Measurements from ENCODE around the gene CPXM2. TPM values are rescaled to one million over a fixed set of nuclear protein-coding genes. Genes with fewer than 3 reads are reported as not detected.

Gene CPXM2
- total RNA-seq, 1 donor from 2014 or later = not detected

DNA sequence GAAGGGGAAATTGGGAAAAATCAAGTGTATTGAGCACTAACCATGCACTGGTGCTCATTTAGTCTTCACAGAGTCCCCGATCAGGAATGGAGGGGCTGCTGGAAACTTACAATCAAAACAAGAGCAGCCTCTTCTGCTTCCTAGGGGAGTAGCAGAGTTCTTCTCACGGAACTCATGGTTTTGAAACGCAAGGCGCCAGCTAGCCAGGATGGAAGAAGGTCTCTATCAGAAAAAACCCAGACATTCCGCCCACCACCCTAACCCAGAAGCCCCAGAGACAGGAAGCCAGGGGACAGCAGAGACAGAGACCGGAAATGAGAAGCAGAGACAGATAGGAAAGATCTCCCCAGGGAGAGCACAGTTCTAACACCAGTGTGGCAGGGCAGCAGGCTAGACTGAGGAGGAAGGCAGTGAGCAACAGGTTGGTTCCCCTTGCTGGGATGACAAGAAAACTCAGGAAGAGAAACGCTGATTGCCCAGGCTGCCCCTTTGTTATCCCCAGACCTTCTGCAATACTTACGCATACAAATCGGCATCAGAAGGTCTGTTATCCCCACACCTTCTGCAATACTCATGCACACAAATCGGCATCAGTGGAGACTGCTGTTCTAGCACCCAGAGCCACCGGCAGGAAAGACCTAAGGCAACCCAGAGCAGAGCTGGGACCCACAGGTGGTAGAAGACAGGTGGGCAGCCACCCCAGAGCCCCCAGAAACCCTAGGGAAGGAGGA is 99.2 kb downstream of the CPXM2 start:
- H3K4me3 Mint-ChIP-seq = no peak overlapping the region
- DNase-seq (ENCODE audit: low spot score) = no peak
- H3K36me3 Mint-ChIP-seq (ENCODE audit: low read depth) = no peaks in the 10 kb centered on the region
- H3K27ac Mint-ChIP-seq = no peak overlapping the region
- H3K9me3 Mint-ChIP-seq = peaks cover 3% of the 10 kb centered on the region
- no peaks in the 10 kb centered on the region for H3K4me1 Mint-ChIP-seq (ENCODE audit: low read depth)
- no peaks in the 10 kb centered on the region for H3K27me3 Mint-ChIP-seq (ENCODE audit: insufficient read depth)
- intact Hi-C loops (cut with micrococcal nuclease) = no loop called here

DNA sequence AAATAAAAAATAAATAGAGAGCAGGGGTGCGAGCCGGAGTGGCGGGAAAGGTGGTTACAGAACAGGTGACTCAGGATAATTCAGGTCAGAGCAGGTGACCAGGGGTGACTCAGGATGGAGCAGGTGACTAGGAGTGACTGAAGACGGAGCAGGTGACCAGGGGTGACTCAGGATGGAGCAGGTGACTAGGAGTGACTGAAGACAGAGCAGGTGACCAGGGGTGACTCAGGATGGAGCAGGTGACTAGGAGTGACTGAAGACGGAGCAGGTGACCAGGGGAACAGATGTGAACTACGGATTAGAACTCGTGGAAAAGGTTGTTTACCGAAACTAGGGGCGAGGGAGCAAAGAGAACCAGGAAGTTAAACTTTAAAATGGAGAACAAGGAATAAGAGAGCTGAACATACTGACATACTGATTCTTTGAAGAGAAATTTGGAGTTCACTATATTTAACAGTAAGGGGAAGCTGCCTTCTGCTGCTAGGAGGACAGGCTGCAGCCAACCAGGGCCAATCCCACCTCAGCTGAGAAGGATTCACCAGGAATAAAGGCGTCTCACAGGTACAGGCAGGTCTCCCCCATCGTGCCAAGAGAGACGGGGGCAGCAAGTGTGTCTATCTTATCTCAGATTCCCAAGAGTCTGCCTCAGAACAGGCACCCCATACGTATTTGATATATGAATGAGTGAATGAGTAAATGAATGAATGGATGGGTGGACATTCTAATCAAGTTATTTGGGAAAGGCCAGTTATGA is 101.3 kb downstream of the CPXM2 start:
- intact Hi-C loops (cut with micrococcal nuclease) = no loop called here
- H3K9me3 Mint-ChIP-seq = peaks cover 3% of the 10 kb centered on the region
- peaks cover 2% of the 10 kb centered on the region for H3K27me3 Mint-ChIP-seq (ENCODE audit: insufficient read depth)
- H3K4me1 Mint-ChIP-seq (ENCODE audit: low read depth) = no peaks in the 10 kb centered on the region
- H3K27ac Mint-ChIP-seq = no peak overlapping the region
- H3K36me3 Mint-ChIP-seq (ENCODE audit: low read depth) = no peaks in the 10 kb centered on the region
- no peak for DNase-seq (ENCODE audit: low spot score)
- no peak overlapping the region for H3K4me3 Mint-ChIP-seq

DNA sequence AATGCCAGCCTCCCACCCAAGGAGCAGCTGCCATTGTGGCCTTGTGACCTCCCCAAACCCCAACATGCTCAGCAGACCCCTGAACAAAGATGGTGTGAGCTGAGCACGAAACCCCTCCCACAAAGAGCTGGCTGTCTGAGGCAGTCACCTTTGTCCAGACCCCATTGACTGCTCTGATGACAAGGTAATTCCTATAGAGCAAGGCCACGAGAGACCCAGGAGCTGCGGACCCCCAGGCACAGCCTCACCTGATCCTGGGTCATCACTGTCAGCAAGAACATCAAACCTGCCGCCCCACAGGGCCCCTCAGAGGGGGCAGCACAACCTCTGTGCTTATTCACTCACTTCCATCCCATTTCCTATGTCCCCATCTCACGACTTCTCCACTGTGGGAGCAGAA is 102.6 kb downstream of the CPXM2 start:
- no peak overlapping the region for H3K4me3 Mint-ChIP-seq
- H3K27me3 Mint-ChIP-seq (ENCODE audit: insufficient read depth) = peaks cover 9% of the 10 kb centered on the region
- H3K9me3 Mint-ChIP-seq = peaks cover 3% of the 10 kb centered on the region
- no peaks in the 10 kb centered on the region for H3K4me1 Mint-ChIP-seq (ENCODE audit: low read depth)
- H3K27ac Mint-ChIP-seq = no peak overlapping the region
- intact Hi-C loops (cut with micrococcal nuclease) = no loop called here
- H3K36me3 Mint-ChIP-seq (ENCODE audit: low read depth) = no peaks in the 10 kb centered on the region
- DNase-seq (ENCODE audit: low spot score) = no peak

DNA sequence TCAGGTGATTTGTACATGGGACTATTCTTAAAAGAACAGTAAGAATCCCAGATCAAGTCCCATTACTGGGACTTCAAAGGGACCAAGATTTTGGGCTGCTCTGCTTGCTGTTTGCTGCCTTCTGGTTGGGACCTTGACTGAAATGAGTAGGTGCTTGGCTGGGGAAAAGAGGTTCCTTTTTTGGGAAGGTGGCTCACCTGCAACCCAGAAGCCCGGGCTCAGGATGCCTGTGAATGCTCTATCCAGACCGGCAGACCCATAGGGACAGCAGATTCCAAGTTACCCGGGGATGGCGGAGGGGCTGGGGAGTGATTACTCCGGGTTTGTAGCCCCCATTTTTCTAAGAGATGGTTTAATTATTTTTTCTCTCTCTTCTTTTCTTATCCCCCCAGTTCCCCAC is 104.0 kb downstream of the CPXM2 start:
- Mint-ChIP-seq H3K27me3 (ENCODE audit: insufficient read depth) (peaks cover 11% of the 10 kb centered on the region), H3K36me3 (ENCODE audit: low read depth) (no peaks in the 10 kb centered on the region), H3K4me1 (ENCODE audit: low read depth) (no peaks in the 10 kb centered on the region), H3K27ac (no peak overlapping the region), H3K9me3 (peaks cover 3% of the 10 kb centered on the region), H3K4me3 (no peak overlapping the region)
- intact Hi-C loops (cut with micrococcal nuclease) = no loop called here
- DNase-seq (ENCODE audit: low spot score) = no peak

DNA sequence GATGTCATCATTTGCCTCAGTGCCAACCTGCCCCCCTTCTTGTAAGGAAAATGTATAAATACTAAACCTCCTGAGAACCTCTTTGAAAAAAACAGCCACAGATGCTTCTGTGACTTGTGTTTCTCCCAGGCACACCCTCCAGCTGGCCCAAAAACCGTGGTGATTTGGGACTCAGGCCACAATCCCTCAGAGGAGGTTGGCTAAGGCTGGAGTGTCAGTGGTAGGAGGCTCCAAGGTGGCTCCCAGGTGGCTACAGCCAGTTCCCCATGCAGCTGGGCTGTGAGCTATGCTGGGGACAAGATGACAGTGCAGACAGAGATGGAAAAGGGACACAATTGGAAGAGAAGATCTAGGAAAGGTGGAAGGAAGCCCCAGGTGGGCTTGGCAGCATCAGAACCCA is 104.7 kb downstream of the CPXM2 start:
- Mint-ChIP-seq H3K4me3 (no peak overlapping the region), H3K27me3 (ENCODE audit: insufficient read depth) (peaks cover 11% of the 10 kb centered on the region), H3K4me1 (ENCODE audit: low read depth) (no peaks in the 10 kb centered on the region), H3K9me3 (peaks cover 3% of the 10 kb centered on the region), H3K27ac (no peak overlapping the region), H3K36me3 (ENCODE audit: low read depth) (no peaks in the 10 kb centered on the region)
- DNase-seq (ENCODE audit: low spot score) = no peak
- intact Hi-C loops (cut with micrococcal nuclease) = no loop called here

DNA sequence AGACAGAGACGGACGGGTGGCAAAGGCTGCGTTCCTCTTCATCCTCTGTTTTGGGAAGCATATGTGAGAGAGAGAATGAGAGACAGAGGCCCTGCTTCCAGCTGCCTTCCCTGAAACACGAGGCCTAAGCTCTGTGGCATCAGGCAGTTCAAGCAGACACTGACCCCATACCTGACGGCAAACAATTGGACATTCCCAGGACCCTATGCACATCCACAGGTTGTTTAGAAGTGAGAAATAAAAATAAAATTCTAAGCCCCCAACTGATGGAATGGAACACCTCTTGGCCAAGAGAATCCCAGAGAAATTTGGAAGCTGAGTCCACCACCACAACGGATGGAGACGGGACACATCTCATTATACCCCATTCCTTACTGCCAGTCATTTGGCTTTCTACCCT is 105.3 kb downstream of the CPXM2 start:
- no peak for DNase-seq (ENCODE audit: low spot score)
- Mint-ChIP-seq H3K27me3 (ENCODE audit: insufficient read depth) (peaks cover 15% of the 10 kb centered on the region), H3K27ac (no peak overlapping the region), H3K9me3 (peaks cover under 1% of the 10 kb centered on the region), H3K36me3 (ENCODE audit: low read depth) (no peaks in the 10 kb centered on the region), H3K4me1 (ENCODE audit: low read depth) (no peaks in the 10 kb centered on the region), H3K4me3 (no peak overlapping the region)
- intact Hi-C loops (cut with micrococcal nuclease) = no loop called here

DNA sequence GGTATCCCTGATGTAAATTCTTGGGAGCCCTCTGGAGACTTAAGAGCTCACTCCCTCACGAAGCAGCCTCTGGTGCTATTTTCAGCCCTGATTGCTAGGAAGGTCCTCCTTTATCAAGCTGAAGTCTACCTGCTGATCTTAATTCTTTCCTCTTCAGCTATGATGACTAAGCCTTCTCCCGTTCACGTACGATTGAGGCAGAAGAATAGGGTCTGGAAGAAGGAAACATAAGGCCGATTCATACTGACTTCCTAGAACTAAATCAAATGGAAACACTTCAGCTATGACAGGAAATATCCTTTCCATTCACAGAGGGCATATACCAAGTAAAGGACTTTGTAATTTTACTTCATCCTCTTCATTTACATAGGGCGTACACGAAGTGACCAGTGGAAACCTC is 107.0 kb downstream of the CPXM2 start:
- Mint-ChIP-seq H3K4me3 (no peak overlapping the region), H3K27ac (no peak overlapping the region), H3K27me3 (ENCODE audit: insufficient read depth) (peaks cover 22% of the 10 kb centered on the region), H3K9me3 (no peaks in the 10 kb centered on the region), H3K36me3 (ENCODE audit: low read depth) (no peaks in the 10 kb centered on the region), H3K4me1 (ENCODE audit: low read depth) (no peaks in the 10 kb centered on the region)
- intact Hi-C loops (cut with micrococcal nuclease) = no loop called here
- no peak for DNase-seq (ENCODE audit: low spot score)

DNA sequence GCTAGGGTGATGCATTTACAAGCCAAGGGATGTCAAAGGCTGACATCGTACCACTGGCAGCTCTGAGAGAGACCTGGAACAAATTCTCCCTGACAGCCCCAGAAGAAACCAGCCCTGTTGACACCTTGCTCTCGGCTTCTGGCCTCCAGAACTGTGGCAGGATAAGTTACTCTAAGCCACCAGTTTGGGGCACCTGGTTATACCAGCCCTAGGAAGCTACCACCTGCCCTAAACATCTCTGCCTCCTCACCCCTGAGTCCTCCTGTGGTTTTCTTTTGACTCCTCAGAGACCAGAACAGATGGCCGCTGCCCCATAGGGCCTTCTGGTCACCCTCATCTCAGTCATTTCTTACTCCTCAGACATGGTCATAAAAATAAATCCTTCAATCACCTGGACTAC is 107.4 kb downstream of the CPXM2 start:
- Mint-ChIP-seq H3K9me3 (no peaks in the 10 kb centered on the region), H3K36me3 (ENCODE audit: low read depth) (no peaks in the 10 kb centered on the region), H3K4me1 (ENCODE audit: low read depth) (no peaks in the 10 kb centered on the region), H3K27me3 (ENCODE audit: insufficient read depth) (peaks cover 22% of the 10 kb centered on the region), H3K4me3 (no peak overlapping the region), H3K27ac (no peak overlapping the region)
- DNase-seq (ENCODE audit: low spot score) = no peak
- intact Hi-C loops (cut with micrococcal nuclease) = no loop called here

DNA sequence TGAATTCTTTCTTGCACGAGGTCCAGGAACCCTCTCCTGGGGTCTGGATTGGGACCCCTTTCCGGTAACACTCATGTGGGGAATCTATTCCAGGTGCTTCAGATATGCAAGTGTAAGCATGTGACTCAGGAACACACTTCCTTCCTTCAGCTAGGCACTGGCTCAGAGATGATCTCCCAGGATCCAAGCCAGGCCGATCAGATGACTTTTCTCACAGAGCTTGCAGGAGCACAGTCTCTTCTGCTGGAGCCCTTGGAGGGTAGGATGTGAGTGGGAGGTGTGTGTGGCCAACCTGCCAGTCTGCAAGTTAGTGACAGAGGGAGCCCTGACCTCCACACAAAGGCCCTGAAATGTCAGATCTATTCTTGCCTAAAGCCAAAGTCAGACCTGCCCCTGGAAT is 108.3 kb downstream of the CPXM2 start:
- no peak for DNase-seq (ENCODE audit: low spot score)
- intact Hi-C loops (cut with micrococcal nuclease) = no loop called here
- no peaks in the 10 kb centered on the region for H3K9me3 Mint-ChIP-seq

DNA sequence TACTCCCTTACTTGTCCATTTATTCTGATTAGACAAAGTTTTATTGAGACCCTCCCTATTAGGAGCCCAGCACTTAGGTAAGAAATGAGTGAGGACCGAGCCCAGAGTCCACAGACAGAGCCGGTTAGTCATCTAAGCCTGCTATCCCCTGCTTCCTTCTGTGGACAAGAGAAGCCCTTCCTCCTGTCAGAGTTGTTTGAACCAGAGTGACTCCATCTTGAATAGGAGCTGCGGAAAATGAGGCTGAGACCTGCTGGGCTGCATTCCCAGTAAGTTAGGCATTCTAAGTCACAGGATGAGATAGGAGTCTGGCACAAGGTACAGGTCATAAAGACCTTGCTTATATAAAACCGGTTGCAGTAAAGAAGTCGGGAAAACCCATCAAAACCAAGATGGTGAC is 109.1 kb downstream of the CPXM2 start:
- Mint-ChIP-seq H3K4me3 (no peak overlapping the region), H3K4me1 (ENCODE audit: low read depth) (no peaks in the 10 kb centered on the region), H3K27me3 (ENCODE audit: insufficient read depth) (peaks cover 28% of the 10 kb centered on the region), H3K27ac (no peak overlapping the region), H3K36me3 (ENCODE audit: low read depth) (no peaks in the 10 kb centered on the region), H3K9me3 (no peaks in the 10 kb centered on the region)
- no peak for DNase-seq (ENCODE audit: low spot score)
- intact Hi-C loops (cut with micrococcal nuclease) = no loop called here

More for the DNA sequence above, 108.3 kb downstream of the CPXM2 start:
- Mint-ChIP-seq H3K27me3 (ENCODE audit: insufficient read depth) (peaks cover 22% of the 10 kb centered on the region), H3K27ac (no peak overlapping the region), H3K4me3 (no peak overlapping the region), H3K36me3 (ENCODE audit: low read depth) (no peaks in the 10 kb centered on the region), H3K4me1 (ENCODE audit: low read depth) (no peaks in the 10 kb centered on the region)

DNA sequence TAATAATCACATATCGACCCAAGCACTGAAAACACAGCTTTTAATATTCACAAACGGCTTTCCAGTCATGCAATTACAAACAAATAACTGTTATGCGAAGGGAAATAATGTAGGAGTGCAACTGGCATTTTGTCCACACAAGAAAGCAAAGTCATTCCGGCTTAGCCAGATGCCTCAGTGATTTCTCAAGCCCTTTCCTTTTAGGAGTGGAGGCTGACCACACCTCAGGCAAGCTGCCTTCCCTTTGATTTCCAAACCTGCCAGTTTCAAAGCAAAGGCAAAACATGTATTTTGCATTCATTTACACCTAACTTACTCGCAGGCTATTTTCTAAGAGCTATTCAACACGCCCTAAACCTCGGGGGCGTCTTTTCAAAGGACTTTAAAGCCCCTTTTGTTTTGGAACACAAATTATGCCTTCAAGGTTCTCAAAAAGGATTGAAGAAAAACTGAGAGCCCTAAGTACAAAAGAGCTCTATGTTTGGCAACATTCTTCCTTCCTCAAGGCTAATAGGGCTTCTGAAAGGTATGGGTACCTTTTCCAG is 109.6 kb downstream of the CPXM2 start:
- H3K4me1 Mint-ChIP-seq (ENCODE audit: low read depth) = no peaks in the 10 kb centered on the region
- H3K9me3 Mint-ChIP-seq = no peaks in the 10 kb centered on the region
- H3K4me3 Mint-ChIP-seq = no peak overlapping the region
- no peaks in the 10 kb centered on the region for H3K36me3 Mint-ChIP-seq (ENCODE audit: low read depth)
- no peak overlapping the region for H3K27ac Mint-ChIP-seq
- intact Hi-C loops (cut with micrococcal nuclease) = no loop called here
- H3K27me3 Mint-ChIP-seq (ENCODE audit: insufficient read depth) = peaks cover 29% of the 10 kb centered on the region
- no peak for DNase-seq (ENCODE audit: low spot score)

DNA sequence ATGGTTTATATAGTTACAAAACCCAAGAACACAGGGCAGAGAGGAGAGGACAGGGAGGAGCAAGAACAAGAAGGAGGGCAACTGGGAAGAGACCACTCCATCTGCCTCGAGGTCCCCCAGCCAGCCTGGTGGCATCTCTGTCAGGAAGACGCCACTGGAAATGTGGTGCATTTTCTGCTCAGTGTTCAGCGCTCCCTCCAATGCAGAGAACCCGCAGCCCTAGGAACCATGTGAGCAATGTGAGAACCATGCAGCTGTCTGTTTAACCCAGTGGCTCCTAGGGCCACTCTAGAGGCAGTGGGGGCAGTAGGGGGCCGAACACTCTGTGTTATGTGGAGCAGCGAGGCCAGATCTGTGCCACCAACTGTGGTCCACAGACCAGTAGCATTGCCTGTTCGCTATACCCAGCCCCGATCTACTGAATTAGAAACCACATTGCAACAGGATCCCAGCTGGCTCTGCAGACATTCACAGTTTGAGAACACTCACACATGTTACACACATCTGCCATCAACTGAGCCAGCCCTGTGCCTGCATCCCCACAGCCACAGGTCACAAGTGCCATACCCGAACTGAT is 110.2 kb downstream of the CPXM2 start:
- DNase-seq (ENCODE audit: low spot score) = no peak
- no peak overlapping the region for H3K27ac Mint-ChIP-seq
- no peak overlapping the region for H3K4me3 Mint-ChIP-seq
- intact Hi-C loops (cut with micrococcal nuclease) = no loop called here
- H3K36me3 Mint-ChIP-seq (ENCODE audit: low read depth) = no peaks in the 10 kb centered on the region
- no peaks in the 10 kb centered on the region for H3K4me1 Mint-ChIP-seq (ENCODE audit: low read depth)
- peaks cover 27% of the 10 kb centered on the region for H3K27me3 Mint-ChIP-seq (ENCODE audit: insufficient read depth)
- H3K9me3 Mint-ChIP-seq = no peaks in the 10 kb centered on the region

All from activated T-helper 1 cell treated with anti-CD3 and anti-CD28 coated beads, Interleukin-12 subunit alpha, Interleukin-12 subunit beta, Interleukin-2, Interleukin-4 antibody, amounts not matched to agents 30 ng/mL and 10 ng/mL and 1 ng/mL, durations not matched to agents 14 hours and 24 hours and 36 hours (primary cell).